CD4-positive, alpha-beta memory T cell (primary cell): ENCODE data around the gene ADCY3. TPM values are rescaled to one million over a fixed set of nuclear protein-coding genes. Genes with fewer than 3 reads are reported as not detected.

Experiments used
- CTCF ChIA-PET: fragments of 350-600 bp; sonication (Branson Sonifier 250); formaldehyde crosslinking; loops from one replicate; lab custom pipeline; 2021; ENCODE audit warnings: inconsistent platforms; ENCODE audit not compliant: partially characterized antibody; lab: Charles Lee
- POLR2A ChIA-PET: fragments of 350-600 bp; sonication (Branson Sonifier 250); formaldehyde crosslinking; loops from one replicate; lab custom pipeline; 2021; ENCODE audit not compliant: partially characterized antibody; lab: Charles Lee
- DNase-seq, 5 donors: peaks; one replicate each; pipeline versions ENCODE4 v3.0.0 to v3.0.0-alpha.2; 2020 to 2022; ENCODE audit warnings: mixed read lengths in 1 of 5
- H3K27ac ChIP-seq: one replicate; pipeline ENCODE4 v1.7.0; 2013; ENCODE audit warnings: low read depth, low read length
- H3K27me3 ChIP-seq: 2 replicates; pipeline ENCODE4 v1.7.0; 2013; ENCODE audit warnings: mild to moderate bottlenecking, low read length, moderate library complexity; ENCODE audit not compliant: insufficient read depth
- H3K36me3 ChIP-seq: 2 replicates; pipeline ENCODE4 v1.7.0; 2013; ENCODE audit warnings: mild to moderate bottlenecking, low read length, moderate library complexity; ENCODE audit not compliant: insufficient read depth
- H3K4me1 ChIP-seq: 2 replicates; pipeline ENCODE4 v1.7.0; 2013; ENCODE audit warnings: mild to moderate bottlenecking, low read length, moderate library complexity; ENCODE audit not compliant: insufficient read depth
- H3K4me3 ChIP-seq, 2 donors: one replicate each; pipeline ENCODE4 v1.7.0; 2013; ENCODE audit warnings: low read length in 2 of 2, mild to moderate bottlenecking in 1 of 2
- H3K9me3 ChIP-seq, 2 donors: one replicate each; pipeline ENCODE4 v1.7.0; 2013; ENCODE audit warnings: low read length in 2 of 2, control low read depth in 1 of 2; ENCODE audit not compliant: control insufficient read depth in 1 of 2
- H3K27ac Mint-ChIP-seq, 7 donors: one replicate each; pipeline ENCODE4 v1.8.0; 2020 to 2021; ENCODE audit warnings: mixed read lengths in 7 of 7, mild to moderate bottlenecking in 6 of 7, inconsistent platforms in 3 of 7, moderate library complexity in 3 of 7
- H3K27me3 Mint-ChIP-seq, 2 donors: one replicate each; pipeline ENCODE4 v1.8.0; 2020 to 2021; ENCODE audit warnings: mixed read lengths in 2 of 2
- H3K36me3 Mint-ChIP-seq, 2 donors: one replicate each; pipeline ENCODE4 v1.8.0; 2020 to 2021; ENCODE audit warnings: mixed read lengths in 2 of 2, inconsistent platforms in 1 of 2, mild to moderate bottlenecking in 1 of 2
- H3K4me1 Mint-ChIP-seq, 4 donors: one replicate each; pipeline ENCODE4 v1.8.0; 2020 to 2021; ENCODE audit warnings: mixed read lengths in 4 of 4, mild to moderate bottlenecking in 1 of 4
- H3K4me3 Mint-ChIP-seq, 8 donors: one replicate each; pipeline ENCODE4 v1.8.0; 2020 to 2021; ENCODE audit warnings: mixed read lengths in 8 of 8, mild to moderate bottlenecking in 7 of 8, moderate library complexity in 6 of 8, inconsistent platforms in 3 of 8
- H3K9me3 Mint-ChIP-seq, 8 donors: one replicate each; pipeline ENCODE4 v1.8.0; 2020 to 2021; ENCODE audit warnings: mixed read lengths in 8 of 8, mild to moderate bottlenecking in 5 of 8, inconsistent platforms in 3 of 8, moderate library complexity in 1 of 8
- intact Hi-C: fragments of 100-400 bp; cut with micrococcal nuclease; formaldehyde crosslinking; loops from one replicate; pipeline ENCODE4 v1.15.1; 2023
- polyA plus RNA-seq, 2 donors: library from polyadenylated mRNA; unstranded; fragments of 300-500 nt; fragmentation: Illumina TruSeq; gene quantifications; one replicate each; pipeline ENCODE4 v1.2.3, GENCODE V29; 2021
- total RNA-seq, 2 experiments: library from RNA; stranded (reverse); gene quantifications; one replicate each; pipeline ENCODE4 v1.2.3, GENCODE V29; 2021

The ADCY3 gene
- total and polyA plus RNA-seq, 4 experiments from 2014 or later: 9.2 to 15.0 (median 14.8) TPM

DNA sequence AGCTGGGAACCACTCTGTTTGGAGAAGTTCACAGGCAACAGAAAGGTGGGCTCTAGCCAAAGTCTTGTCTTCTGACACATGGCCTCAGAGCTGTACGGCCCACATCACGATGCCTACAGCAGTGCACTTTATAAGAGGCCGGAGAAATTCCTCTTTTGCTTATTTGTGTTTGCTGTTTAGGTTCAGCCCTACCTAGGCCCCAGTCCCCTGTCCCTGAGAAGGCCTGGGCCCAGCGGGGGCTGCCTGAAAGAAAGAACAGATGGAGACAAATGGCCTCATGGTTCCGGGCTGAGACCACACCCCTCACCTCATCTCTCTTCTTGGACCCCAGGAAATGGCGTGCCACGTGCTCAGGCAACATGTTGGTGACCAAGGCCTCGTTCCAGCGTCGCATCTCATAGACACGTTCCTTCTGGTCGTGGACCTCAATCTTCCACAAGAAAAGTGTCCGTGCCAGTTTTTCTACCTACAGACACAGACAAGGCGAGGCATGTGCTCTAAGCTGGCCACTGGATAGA, 95.9 kb downstream of the ADCY3 start:
- no peaks in the 10 kb centered on the region for H3K27me3 Mint-ChIP-seq
- peaks cover 8% of the 10 kb centered on the region for H3K36me3 ChIP-seq
- no peak overlapping the region for H3K4me3 ChIP-seq
- H3K36me3 Mint-ChIP-seq: peaks cover 15 to 28% of the 10 kb centered on the region in 2 donors
- H3K27ac Mint-ChIP-seq: peak overlapping the region in 1 of 7 donors; percentile 47
- peaks cover 20% of the 10 kb centered on the region for H3K4me1 ChIP-seq
- DNase-seq: no peak
- H3K27me3 ChIP-seq: no peaks in the 10 kb centered on the region
- no peak overlapping the region for H3K27ac ChIP-seq
- H3K4me3 Mint-ChIP-seq: no peak overlapping the region
- H3K4me1 Mint-ChIP-seq: peaks cover 10 to 22% (median 19%) of the 10 kb centered on the region in 4 donors
- CTCF ChIA-PET: interaction anchor here (0.7 to 9.9 kb wide), 3 partner anchors 402 to 1822 kb away, joined by 3 to 222 read pairs (median 12); no protein-coding TSS in a partner anchor
- intact Hi-C loops: no loop called here
- no peaks in the 10 kb centered on the region for H3K9me3 ChIP-seq
- no peaks in the 10 kb centered on the region for H3K9me3 Mint-ChIP-seq
- POLR2A ChIA-PET: no interaction called here

DNA sequence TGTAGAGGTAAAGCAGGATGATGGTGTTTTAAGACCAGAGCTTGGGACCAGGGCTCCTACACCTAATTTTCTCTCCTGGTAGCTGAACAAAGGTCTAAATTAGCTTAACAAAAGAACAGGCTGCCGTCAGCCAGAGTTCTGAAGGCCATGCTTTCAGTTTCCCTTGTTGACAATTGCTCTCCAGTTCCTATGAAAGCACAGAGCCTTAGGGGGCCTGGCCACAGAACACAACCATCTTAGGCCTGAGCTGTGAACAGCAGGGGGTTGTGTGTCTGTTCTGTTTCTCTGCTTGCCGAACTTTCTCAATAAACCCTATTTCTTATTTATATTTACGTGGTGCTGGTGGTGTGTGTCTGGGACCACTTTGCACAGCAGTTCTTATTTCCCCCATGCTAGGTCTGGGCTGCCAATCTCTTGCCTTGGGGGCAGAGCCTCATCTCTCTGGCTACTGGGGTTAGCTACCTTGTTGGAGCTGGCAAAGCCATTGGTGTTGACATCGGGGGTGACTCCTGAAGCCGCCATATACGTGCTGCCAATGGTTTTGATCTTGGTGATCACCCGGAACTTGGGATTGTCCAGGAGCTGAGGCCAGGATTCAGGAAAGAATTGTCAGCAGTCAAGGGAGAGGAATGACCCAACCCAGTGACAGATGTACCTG, 97.9 kb downstream of the ADCY3 start:
- H3K36me3 Mint-ChIP-seq: peaks cover 21 to 42% of the 10 kb centered on the region in 2 donors
- Histone ChIP-seq H3K27me3 (no peaks in the 10 kb centered on the region), H3K4me1 (peaks cover 16% of the 10 kb centered on the region), H3K27ac (no peak overlapping the region), H3K36me3 (peaks cover 13% of the 10 kb centered on the region), H3K9me3 (no peaks in the 10 kb centered on the region), H3K4me3 (no peak overlapping the region)
- ChIA-PET CTCF (interaction anchor here (2.3 kb wide), 1 partner anchor 400 kb away, joined by 12 read pairs; no protein-coding TSS in a partner anchor), POLR2A (no interaction called here)
- DNase-seq: no peak
- intact Hi-C loops: no loop called here
- peak overlapping the region in 2 of 7 donors; percentile 12 to 38 for H3K27ac Mint-ChIP-seq
- H3K4me1 Mint-ChIP-seq: peaks cover 5 to 16% (median 13%) of the 10 kb centered on the region in 4 donors
- H3K27me3 Mint-ChIP-seq: no peaks in the 10 kb centered on the region
- no peaks in the 10 kb centered on the region for H3K9me3 Mint-ChIP-seq
- no peak overlapping the region for H3K4me3 Mint-ChIP-seq

DNA sequence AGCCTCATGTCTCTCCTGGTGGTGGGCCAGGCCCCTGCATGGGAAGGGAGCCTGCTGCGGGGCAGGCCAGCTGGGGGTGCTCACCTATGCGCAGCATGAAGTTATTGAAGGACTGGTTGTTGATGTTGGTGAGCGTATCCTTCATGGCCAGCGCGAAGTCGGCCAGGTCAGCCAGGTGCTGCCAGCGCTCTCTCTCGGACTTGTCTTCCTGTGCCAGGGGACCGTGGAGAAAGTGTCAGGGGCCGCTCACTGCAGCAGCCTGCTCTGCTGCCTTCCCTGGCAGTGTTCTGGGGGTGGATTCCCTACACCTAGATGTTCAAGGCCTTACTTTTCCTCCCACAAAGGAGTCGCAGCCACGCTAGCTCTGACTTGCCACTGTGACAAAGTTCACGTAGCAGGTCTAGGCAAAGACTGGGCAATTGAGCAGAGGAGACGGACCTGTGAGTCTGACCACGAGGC, 98.6 kb downstream of the ADCY3 start:
- no peaks in the 10 kb centered on the region for H3K9me3 Mint-ChIP-seq
- H3K9me3 ChIP-seq: no peaks in the 10 kb centered on the region
- no peak overlapping the region for H3K4me3 Mint-ChIP-seq
- H3K36me3 Mint-ChIP-seq: peaks cover 28 to 49% of the 10 kb centered on the region in 2 donors
- POLR2A ChIA-PET: no interaction called here
- peak overlapping the region in 3 of 7 donors; percentile 16 to 66 (median 23) for H3K27ac Mint-ChIP-seq
- intact Hi-C loops: no loop called here
- DNase-seq: no peak
- no peaks in the 10 kb centered on the region for H3K27me3 ChIP-seq
- H3K36me3 ChIP-seq: peaks cover 13% of the 10 kb centered on the region
- peaks cover 3 to 10% (median 7%) of the 10 kb centered on the region in 4 donors for H3K4me1 Mint-ChIP-seq
- H3K4me1 ChIP-seq: peaks cover 9% of the 10 kb centered on the region
- H3K4me3 ChIP-seq: no peak overlapping the region
- CTCF ChIA-PET: interaction anchor here (1.1 kb wide), 1 partner anchor 412 kb away, joined by 4 read pairs; no protein-coding TSS in a partner anchor
- no peaks in the 10 kb centered on the region for H3K27me3 Mint-ChIP-seq
- H3K27ac ChIP-seq: no peak overlapping the region

DNA sequence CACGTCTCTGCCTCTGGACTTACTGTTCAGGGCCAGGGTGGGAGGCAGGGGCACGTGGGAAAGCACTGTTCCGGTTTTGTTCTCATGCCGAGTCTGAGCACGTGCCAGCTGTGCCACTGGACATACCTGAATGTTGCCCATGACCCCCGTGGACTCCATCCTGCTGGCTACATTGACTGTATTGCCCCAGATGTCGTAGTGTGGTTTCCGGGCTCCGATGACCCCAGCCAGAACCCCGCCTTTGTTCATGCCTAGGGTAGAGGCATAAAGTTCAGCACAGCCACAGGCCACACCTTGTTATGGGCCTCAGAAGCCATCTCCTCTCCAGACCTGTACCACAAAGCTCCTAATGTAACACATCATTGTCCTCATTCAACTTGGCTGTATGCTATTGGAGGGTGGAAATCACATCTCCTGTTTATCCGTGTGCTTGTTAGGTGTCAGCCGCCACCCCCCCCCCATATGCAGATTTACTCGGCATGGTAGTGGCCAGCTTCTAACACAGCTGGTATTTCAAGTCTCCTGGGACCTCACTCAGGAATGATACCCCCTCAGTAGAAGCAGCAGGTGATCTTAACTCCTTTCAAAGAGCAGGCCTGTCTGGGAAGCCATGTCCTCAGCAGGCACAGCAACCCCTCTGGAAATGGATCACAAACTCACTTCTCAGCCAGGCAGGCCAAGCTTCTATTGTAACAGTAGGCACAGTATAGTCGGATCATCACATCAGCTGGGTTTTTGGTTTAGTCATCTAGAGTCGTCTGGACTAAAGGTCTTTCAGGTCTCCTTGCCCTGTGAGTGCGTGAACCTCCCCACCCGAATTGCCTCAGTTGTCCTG, 99.2 kb downstream of the ADCY3 start:
- Mint-ChIP-seq H3K4me3 (no peak overlapping the region), H3K9me3 (no peaks in the 10 kb centered on the region), H3K27me3 (no peaks in the 10 kb centered on the region), H3K36me3 (peaks cover 33 to 53% of the 10 kb centered on the region in 2 donors), H3K4me1 (peaks cover 0 to 5% (median 2%) of the 10 kb centered on the region in 4 donors), H3K27ac (peak overlapping the region in 4 of 7 donors; percentile 14 to 69 (median 37))
- no peak for DNase-seq
- POLR2A ChIA-PET: no interaction called here
- intact Hi-C loops: no loop called here
- H3K4me3 ChIP-seq: no peak overlapping the region
- no peak overlapping the region for H3K27ac ChIP-seq
- H3K4me1 ChIP-seq: peaks cover 2% of the 10 kb centered on the region
- H3K36me3 ChIP-seq: peaks cover 13% of the 10 kb centered on the region
- no peaks in the 10 kb centered on the region for H3K9me3 ChIP-seq
- H3K27me3 ChIP-seq: no peaks in the 10 kb centered on the region
- CTCF ChIA-PET: interaction anchor here (1.1 kb wide), 1 partner anchor 411 kb away, joined by 4 read pairs; no protein-coding TSS in a partner anchor

DNA sequence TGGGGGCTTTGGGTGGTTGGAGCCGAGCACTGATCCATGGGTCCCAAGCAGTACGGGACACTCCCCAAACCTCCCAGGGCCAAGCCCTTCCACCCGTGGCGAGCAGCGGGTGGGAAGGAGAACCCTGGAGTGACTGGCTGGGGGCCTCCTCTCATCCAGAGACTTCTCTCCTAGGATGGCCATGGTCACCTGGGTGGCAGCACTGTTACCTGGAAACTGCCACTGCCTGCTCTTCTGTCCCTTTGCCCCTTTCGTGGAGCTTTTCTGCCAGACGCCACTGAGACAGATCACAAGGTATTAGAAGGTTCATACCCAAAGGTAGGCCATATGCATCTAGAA, 99.9 kb downstream of the ADCY3 start:
- no peak overlapping the region for H3K4me3 ChIP-seq
- no peaks in the 10 kb centered on the region for H3K27me3 ChIP-seq
- no peaks in the 10 kb centered on the region for H3K27me3 Mint-ChIP-seq
- peaks cover 13% of the 10 kb centered on the region for H3K36me3 ChIP-seq
- no peaks in the 10 kb centered on the region for H3K9me3 ChIP-seq
- H3K36me3 Mint-ChIP-seq: peaks cover 38 to 59% of the 10 kb centered on the region in 2 donors
- intact Hi-C loops: no loop called here
- H3K4me1 ChIP-seq: no peaks in the 10 kb centered on the region
- ChIA-PET POLR2A (no interaction called here), CTCF (interaction anchor here (1.6 kb wide), 1 partner anchor 398 kb away, joined by 3 read pairs; no protein-coding TSS in a partner anchor)
- no peak for DNase-seq
- H3K9me3 Mint-ChIP-seq: no peaks in the 10 kb centered on the region
- H3K4me3 Mint-ChIP-seq: no peak overlapping the region
- H3K4me1 Mint-ChIP-seq: peaks cover 0 to 5% (median 0%) of the 10 kb centered on the region in 4 donors
- H3K27ac Mint-ChIP-seq: no peak overlapping the region
- no peak overlapping the region for H3K27ac ChIP-seq

DNA sequence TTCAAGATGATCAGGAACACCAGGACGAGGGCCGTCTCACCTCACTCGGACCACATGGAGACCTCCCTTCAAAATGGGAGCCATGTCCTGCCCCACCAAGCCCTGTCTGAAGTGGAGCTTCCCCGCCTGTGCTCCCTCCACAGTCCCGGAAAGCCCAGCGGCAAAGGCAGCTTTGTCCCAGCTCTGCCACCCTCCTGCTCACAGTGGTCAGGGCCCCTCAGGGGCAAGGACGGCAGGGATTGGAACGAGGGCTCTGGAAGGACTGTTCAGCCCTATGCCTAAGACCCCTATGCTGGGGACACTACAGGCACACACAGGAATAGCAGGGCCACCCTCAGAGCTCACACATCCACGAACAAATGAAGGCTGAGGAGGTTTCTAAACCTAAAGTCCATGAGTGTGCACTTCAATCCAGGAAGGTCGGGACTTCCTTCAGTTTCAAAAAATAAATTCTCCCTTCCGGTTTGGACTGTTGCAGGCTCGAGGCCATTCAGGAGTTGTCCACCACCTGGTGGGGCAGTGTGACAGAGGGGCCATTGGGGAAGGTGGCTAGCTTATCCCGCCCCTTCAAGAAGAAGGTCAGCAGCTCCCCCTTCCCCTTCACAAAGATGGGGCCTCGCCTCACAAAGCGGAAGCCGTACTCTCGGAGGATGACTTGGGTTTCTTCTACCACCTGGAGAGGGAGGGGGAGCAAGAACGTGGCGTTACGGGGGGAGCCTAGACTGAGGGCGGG, 100.4 kb downstream of the ADCY3 start:
- Histone ChIP-seq H3K4me1 (no peaks in the 10 kb centered on the region), H3K36me3 (peaks cover 13% of the 10 kb centered on the region), H3K4me3 (no peak overlapping the region), H3K9me3 (no peaks in the 10 kb centered on the region), H3K27me3 (no peaks in the 10 kb centered on the region), H3K27ac (no peak overlapping the region)
- Mint-ChIP-seq H3K36me3 (peaks cover 38 to 59% of the 10 kb centered on the region in 2 donors), H3K27me3 (no peaks in the 10 kb centered on the region), H3K27ac (no peak overlapping the region), H3K4me1 (peaks cover 0 to 5% (median 0%) of the 10 kb centered on the region in 4 donors), H3K4me3 (no peak overlapping the region), H3K9me3 (no peaks in the 10 kb centered on the region)
- no peak for DNase-seq
- intact Hi-C loops: no loop called here
- POLR2A ChIA-PET: no interaction called here
- CTCF ChIA-PET: interaction anchor here (1.0 to 1.6 kb wide), 3 partner anchors 9 to 409 kb away, joined by 3 read pairs; no protein-coding TSS in a partner anchor
